Karpas-422 (cell line): ENCODE results near the gene RPS25. TPM values are rescaled to one million over a fixed set of nuclear protein-coding genes. Genes with fewer than 3 reads are reported as not detected.
A peak's percentile ranks its signal among the peaks of the same experiment; 100 is the strongest.

ENCODE experiments used
- DNase-seq: peaks from one replicate; pipeline ENCODE4 v3.0.0-alpha.2; 2015
- H2AFZ ChIP-seq: fragments of 200-600 bp; sonication (generic); 2 replicates; pipeline ENCODE4 v1.6.1; 2014; ENCODE audit warnings: antibody characterized with exemption, low read length, mixed read lengths
- H3K27ac ChIP-seq: fragments of 200-600 bp; sonication (generic); 2 replicates; pipeline ENCODE4 v1.5.1; 2014; ENCODE audit warnings: mild to moderate bottlenecking, low read length, moderate library complexity
- H3K27me3 ChIP-seq: fragments of 200-600 bp; sonication (generic); 2 replicates; pipeline ENCODE4 v1.6.1; 2014; ENCODE audit warnings: low read length, mixed read lengths
- H3K36me3 ChIP-seq: fragments of 200-600 bp; sonication (generic); 2 replicates; pipeline ENCODE4 v1.6.1; 2014; ENCODE audit warnings: low read length, mixed read lengths; ENCODE audit not compliant: insufficient read depth
- H3K4me1 ChIP-seq: fragments of 200-600 bp; sonication (generic); 2 replicates; pipeline ENCODE4 v1.6.1; 2014; ENCODE audit warnings: mild to moderate bottlenecking, low read length, mixed read lengths
- H3K4me2 ChIP-seq: fragments of 200-600 bp; sonication (generic); 2 replicates; pipeline ENCODE4 v1.6.1; 2014; ENCODE audit warnings: low read length, low read depth, mild to moderate bottlenecking; ENCODE audit not compliant: poor library complexity, severe bottlenecking
- H3K4me3 ChIP-seq: fragments of 200-600 bp; sonication (generic); 2 replicates; pipeline ENCODE4 v1.5.1; 2014; ENCODE audit warnings: mild to moderate bottlenecking, antibody characterized with exemption, low read length, mixed read lengths
- H3K79me2 ChIP-seq: fragments of 200-600 bp; sonication (generic); 2 replicates; pipeline ENCODE4 v1.6.1; 2014; ENCODE audit warnings: mild to moderate bottlenecking, low read length, mixed read lengths
- H3K9ac ChIP-seq: fragments of 200-600 bp; sonication (generic); 2 replicates; pipeline ENCODE4 v1.6.0; 2014; ENCODE audit warnings: low read length
- H3K9me2 ChIP-seq: fragments of 200-600 bp; sonication (generic), shearing (Covaris generic); replicated peaks from 2 replicates; pipeline ENCODE4 v1.6.0; 2014; ENCODE audit warnings: mild to moderate bottlenecking, low read length, moderate library complexity; ENCODE audit not compliant: insufficient read depth
- H3K9me3 ChIP-seq: fragments of 300-700, 200-600 bp; sonication (generic); 2 replicates; pipeline ENCODE4 v1.6.1; 2014; ENCODE audit warnings: low read length, mixed read lengths
- H4K20me1 ChIP-seq: fragments of 200-600 bp; sonication (generic); 2 replicates; pipeline ENCODE4 v1.6.1; 2014; ENCODE audit warnings: mild to moderate bottlenecking, antibody characterized with exemption, low read length, low read depth; ENCODE audit not compliant: insufficient read depth
- total RNA-seq: library from RNA; depleted of rRNA; stranded (reverse); fragments of >200 nt; shearing (Covaris generic); gene quantifications from 2 replicates; pipeline ENCODE4 v1.2.3, GENCODE V29; 2014; ENCODE audit warnings: low replicate concordance

RPS25 gene
- total RNA-seq, 1 experiment from 2014 or later: 547 TPM

DNA sequence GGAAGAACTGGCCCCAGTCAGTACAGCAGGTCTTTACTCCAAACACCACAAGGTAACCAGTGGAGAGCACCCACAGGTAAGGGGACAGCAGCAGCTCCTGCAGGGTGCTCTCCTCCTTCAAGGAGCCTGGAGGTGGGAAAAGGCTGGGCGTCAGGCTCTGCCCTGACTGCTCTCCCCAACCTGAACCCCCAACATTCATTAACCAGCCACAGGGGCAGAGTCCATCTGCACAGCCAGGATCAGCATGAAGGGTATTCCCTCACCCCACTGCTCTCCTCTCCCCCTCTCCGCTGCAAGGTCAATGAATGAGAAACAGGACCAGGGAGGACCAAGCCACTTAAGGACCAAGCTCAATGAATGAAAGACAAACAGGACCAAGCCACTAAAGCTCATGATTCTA lies 8.8 kb upstream of the RPS25 start:
- Histone ChIP-seq H3K9me2 (no peaks in the 10 kb centered on the region), H3K4me2 (no peak overlapping the region), H3K27me3 (no peaks in the 10 kb centered on the region), H3K79me2 (peaks cover 10% of the 10 kb centered on the region; the same call in 1 of the 2 replicates), H3K4me1 (peaks cover 26% of the 10 kb centered on the region), H2AFZ (no peak overlapping the region), H3K9me3 (no peaks in the 10 kb centered on the region), H3K4me3 (no peak overlapping the region), H3K36me3 (no peaks in the 10 kb centered on the region), H3K27ac (no peak overlapping the region), H3K9ac (no peak overlapping the region), H4K20me1 (no peaks in the 10 kb centered on the region)
- no peak for DNase-seq

DNA sequence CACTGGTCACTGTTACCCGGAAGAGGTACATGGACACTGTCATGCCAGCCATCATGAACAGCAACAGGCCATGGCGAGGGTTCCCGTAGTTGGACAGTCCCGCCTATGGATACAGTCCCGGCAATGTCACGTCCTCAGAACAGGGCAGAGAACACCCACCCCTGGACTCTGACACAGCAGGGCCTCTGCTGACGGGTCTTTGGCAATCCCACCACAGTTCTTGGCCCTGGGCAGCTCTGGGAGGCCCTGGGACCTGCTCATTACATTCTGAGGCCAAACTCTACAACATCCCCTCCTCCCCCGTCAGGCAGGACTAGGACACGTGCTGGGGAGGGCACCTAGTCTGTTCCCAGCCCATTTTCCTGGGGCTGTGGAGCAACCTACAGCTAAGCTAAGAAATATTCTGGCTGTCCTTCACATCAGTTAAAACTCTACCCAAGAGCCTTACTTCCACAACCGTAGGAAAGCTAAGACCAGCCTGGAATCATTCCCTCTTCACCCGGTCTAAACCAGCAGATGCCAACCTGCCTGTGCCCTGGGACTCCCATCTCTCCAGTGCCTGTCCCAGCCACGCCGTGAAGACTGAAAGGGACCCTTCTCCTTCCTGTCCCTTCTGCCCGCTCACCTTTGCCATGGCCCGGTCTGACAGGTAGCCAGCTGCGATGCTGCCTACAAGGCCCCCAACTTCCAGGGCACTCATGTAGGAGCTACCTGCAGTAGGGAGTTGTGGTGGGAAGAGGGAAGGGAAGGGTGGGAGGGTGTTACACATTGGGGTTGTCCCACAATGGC lies 8.0 kb upstream of the RPS25 start:
- no peak overlapping the region for H2AFZ ChIP-seq
- peaks cover 17% of the 10 kb centered on the region for H3K79me2 ChIP-seq
- no peak overlapping the region for H3K4me2 ChIP-seq
- H3K9ac ChIP-seq: no peak overlapping the region
- H3K27ac ChIP-seq: no peak overlapping the region
- no peaks in the 10 kb centered on the region for H3K9me3 ChIP-seq
- no peak overlapping the region for H3K4me3 ChIP-seq
- no peaks in the 10 kb centered on the region for H3K27me3 ChIP-seq
- no peaks in the 10 kb centered on the region for H3K9me2 ChIP-seq
- H3K36me3 ChIP-seq: no peaks in the 10 kb centered on the region
- peaks cover 26% of the 10 kb centered on the region for H3K4me1 ChIP-seq
- H4K20me1 ChIP-seq: no peaks in the 10 kb centered on the region
- no peak for DNase-seq

DNA sequence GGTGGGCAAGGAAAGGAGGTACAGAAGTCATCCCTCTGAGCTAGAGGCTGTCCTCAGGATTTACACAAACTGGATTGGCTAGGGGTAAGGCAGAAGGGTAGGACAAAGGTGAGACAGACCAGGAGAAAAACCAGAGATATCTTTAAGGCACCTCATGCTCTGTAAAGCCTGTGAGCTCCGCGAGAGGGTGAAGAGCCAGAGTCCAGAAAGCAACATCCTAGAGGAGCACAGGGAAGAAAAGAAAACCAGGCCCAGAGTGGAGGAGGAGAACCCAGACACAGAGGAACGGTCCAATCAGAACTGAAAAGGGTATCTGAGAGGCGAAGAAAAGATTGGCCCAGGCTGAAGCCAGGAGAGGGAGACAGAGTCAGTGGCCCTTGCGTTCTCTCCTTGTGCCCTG lies 7.4 kb upstream of the RPS25 start:
- H3K36me3 ChIP-seq: no peaks in the 10 kb centered on the region
- H3K9ac ChIP-seq: no peak overlapping the region
- H3K27ac ChIP-seq: no peak overlapping the region
- DNase-seq: no peak
- peaks cover 26% of the 10 kb centered on the region for H3K4me1 ChIP-seq
- no peak overlapping the region for H3K4me3 ChIP-seq
- H3K4me2 ChIP-seq: no peak overlapping the region
- H4K20me1 ChIP-seq: no peaks in the 10 kb centered on the region
- H3K27me3 ChIP-seq: no peaks in the 10 kb centered on the region
- peaks cover 19% of the 10 kb centered on the region for H3K79me2 ChIP-seq
- H3K9me3 ChIP-seq: no peaks in the 10 kb centered on the region
- no peaks in the 10 kb centered on the region for H3K9me2 ChIP-seq
- no peak overlapping the region for H2AFZ ChIP-seq

DNA sequence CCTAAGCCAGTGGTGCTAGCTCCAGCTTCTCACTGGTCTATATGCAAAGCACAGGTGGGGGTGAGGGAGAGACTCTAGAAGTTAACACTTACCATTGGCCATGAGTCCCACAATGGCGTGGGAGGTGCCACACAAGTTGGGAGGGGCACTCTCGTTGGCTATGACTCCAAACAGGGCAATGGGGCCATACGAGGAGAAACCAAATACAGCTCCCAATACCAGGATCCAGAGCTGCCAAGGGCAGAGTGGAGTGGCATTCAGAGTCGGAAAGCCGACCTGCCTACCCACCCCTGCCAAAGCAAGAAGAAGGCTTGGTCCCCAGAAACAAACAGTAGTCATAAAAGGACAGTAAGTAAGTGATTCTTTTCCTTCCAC lies 6.9 kb upstream of the RPS25 start:
- peaks cover 30% of the 10 kb centered on the region for H3K4me1 ChIP-seq
- no peak overlapping the region for H3K9ac ChIP-seq
- H3K4me3 ChIP-seq: no peak overlapping the region
- H3K4me2 ChIP-seq: no peak overlapping the region
- no peaks in the 10 kb centered on the region for H4K20me1 ChIP-seq
- no peak for DNase-seq
- H3K36me3 ChIP-seq: no peaks in the 10 kb centered on the region
- peaks cover 23% of the 10 kb centered on the region for H3K79me2 ChIP-seq
- H3K27ac ChIP-seq: no peak overlapping the region
- H3K9me2 ChIP-seq: no peaks in the 10 kb centered on the region
- no peak overlapping the region for H2AFZ ChIP-seq
- H3K9me3 ChIP-seq: no peaks in the 10 kb centered on the region
- H3K27me3 ChIP-seq: no peaks in the 10 kb centered on the region

DNA sequence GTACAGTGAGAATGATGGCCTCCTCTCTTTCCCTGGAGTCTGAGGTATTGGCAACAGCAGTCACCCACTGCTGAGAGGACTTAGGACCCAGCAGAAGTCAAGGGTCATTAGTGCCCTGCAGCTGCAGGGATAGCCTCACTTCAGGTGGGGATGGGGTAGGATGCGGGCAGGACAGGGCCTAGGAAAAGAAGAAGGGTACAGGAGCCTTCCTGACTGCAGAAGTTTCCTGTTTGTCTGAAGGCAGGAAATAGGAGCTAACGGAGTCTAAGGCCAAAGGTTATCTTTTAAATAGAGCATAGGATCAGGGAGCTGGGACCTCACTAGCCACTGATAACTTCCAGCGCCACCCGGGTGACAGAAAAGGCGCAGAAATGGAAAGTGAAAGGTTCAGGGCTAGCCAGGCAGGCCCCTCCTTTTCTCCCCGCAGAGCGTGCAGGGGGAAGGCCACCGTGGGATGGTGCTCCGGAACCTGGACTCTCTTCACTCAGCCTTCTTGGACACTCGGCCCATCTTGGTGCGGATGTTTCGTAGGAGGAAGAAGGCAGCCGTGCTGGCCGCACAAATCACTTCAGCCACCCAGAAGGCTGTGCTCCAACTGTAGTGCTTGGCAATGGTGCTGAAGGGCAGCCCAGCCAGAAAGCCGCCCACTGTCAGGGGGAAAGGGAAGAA lies 6.4 kb upstream of the RPS25 start:
- DNase-seq: no peak
- peaks cover 30% of the 10 kb centered on the region for H3K4me1 ChIP-seq
- peaks cover 25% of the 10 kb centered on the region for H3K79me2 ChIP-seq
- no peak overlapping the region for H3K27ac ChIP-seq
- no peaks in the 10 kb centered on the region for H3K27me3 ChIP-seq
- H3K4me2 ChIP-seq: no peak overlapping the region
- no peak overlapping the region for H3K9ac ChIP-seq
- H4K20me1 ChIP-seq: no peaks in the 10 kb centered on the region
- H2AFZ ChIP-seq: no peak overlapping the region
- no peaks in the 10 kb centered on the region for H3K36me3 ChIP-seq
- no peak overlapping the region for H3K4me3 ChIP-seq
- no peaks in the 10 kb centered on the region for H3K9me2 ChIP-seq
- H3K9me3 ChIP-seq: no peaks in the 10 kb centered on the region

DNA sequence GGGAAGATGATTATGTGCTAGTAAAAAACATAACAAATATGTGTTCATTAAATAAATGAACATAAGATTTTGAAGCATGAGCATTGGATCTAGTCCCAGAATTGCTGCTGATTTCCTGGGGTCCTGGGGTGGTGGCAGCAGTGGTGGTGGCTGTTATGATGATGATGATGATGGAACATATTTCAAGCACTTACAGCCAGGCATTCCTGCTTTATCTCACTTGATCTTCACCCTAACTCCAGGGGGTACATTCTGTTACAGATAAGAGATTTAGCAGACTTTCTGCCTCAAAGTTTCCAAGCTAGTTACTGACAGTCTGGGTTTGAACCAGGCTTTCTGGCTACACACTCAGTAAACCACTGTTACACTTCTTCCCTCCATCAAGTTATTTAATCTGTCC lies 5.6 kb upstream of the RPS25 start:
- no peaks in the 10 kb centered on the region; the same call in 1 of the 2 replicates for H4K20me1 ChIP-seq
- no peaks in the 10 kb centered on the region for H3K27me3 ChIP-seq
- no peak overlapping the region for H2AFZ ChIP-seq
- H3K9ac ChIP-seq: no peak overlapping the region
- no peak overlapping the region for H3K27ac ChIP-seq
- peaks cover 28% of the 10 kb centered on the region for H3K79me2 ChIP-seq
- no peak overlapping the region for H3K4me2 ChIP-seq
- H3K36me3 ChIP-seq: no peaks in the 10 kb centered on the region
- H3K4me3 ChIP-seq: no peak overlapping the region
- DNase-seq: no peak
- no peaks in the 10 kb centered on the region for H3K9me3 ChIP-seq
- H3K9me2 ChIP-seq: no peaks in the 10 kb centered on the region
- peaks cover 22% of the 10 kb centered on the region for H3K4me1 ChIP-seq

DNA sequence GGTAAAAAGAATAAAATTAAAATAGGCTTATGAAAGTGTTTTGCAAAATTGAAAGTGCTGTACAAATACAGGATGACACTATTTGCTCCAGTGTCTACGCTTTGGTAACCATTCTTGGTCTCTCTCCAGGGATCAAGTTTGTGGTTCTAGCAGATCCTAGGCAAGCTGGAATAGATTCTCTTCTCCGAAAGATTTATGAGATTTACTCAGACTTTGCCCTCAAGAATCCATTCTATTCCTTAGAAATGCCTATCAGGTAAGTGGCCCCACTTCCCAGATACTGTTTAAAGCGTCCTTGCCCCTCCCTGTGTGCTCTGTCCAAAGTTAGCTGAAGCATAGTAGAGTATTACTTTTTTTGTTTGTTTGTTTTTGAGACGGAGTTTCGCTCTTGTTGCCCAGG lies 3.5 kb upstream of the RPS25 start:
- H3K4me1 ChIP-seq: peaks cover 21% of the 10 kb centered on the region
- no peaks in the 10 kb centered on the region for H3K9me3 ChIP-seq
- no peaks in the 10 kb centered on the region for H3K9me2 ChIP-seq
- no peak overlapping the region for H3K27ac ChIP-seq
- no peaks in the 10 kb centered on the region; the same call in 1 of the 2 replicates for H4K20me1 ChIP-seq
- H2AFZ ChIP-seq: no peak overlapping the region
- H3K4me2 ChIP-seq: no peak overlapping the region
- peaks cover 42% of the 10 kb centered on the region for H3K79me2 ChIP-seq
- no peak overlapping the region for H3K4me3 ChIP-seq
- H3K9ac ChIP-seq: no peak overlapping the region
- H3K36me3 ChIP-seq: peaks cover 5% of the 10 kb centered on the region
- DNase-seq: no peak
- H3K27me3 ChIP-seq: no peaks in the 10 kb centered on the region

DNA sequence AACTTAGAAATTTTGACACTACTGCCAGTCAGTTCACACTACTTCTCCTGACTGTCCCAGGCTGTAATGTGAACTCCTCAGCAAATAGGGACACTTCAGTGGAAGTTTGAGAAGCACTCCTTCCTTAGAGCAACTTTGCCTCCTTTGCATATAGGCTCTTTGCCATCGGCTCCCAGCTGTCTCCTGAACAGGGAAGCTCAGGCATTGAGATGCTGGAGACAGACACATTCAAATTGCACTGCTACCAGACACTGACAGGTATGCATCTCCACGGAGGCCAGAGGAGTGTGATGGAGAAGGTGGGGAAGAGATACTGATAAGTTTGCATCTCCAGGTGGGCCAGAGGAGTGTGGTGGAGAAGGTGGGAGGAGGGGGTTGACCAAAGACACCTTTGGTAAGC lies 1.9 kb upstream of the RPS25 start:
- Histone ChIP-seq H3K4me1 (peaks cover 21% of the 10 kb centered on the region), H3K36me3 (peaks cover 21% of the 10 kb centered on the region), H4K20me1 (no peaks in the 10 kb centered on the region; the same call in 1 of the 2 replicates), H3K9me3 (no peaks in the 10 kb centered on the region), H2AFZ (no peak overlapping the region), H3K4me3 (peak overlapping the region; percentile 91), H3K27ac (no peak overlapping the region), H3K79me2 (peaks cover 48% of the 10 kb centered on the region), H3K27me3 (no peaks in the 10 kb centered on the region), H3K4me2 (peak overlapping the region; percentile 82), H3K9ac (peak overlapping the region; percentile 96), H3K9me2 (no peaks in the 10 kb centered on the region)
- no peak for DNase-seq
